ENCODE measurements around the gene MOGAT2.

Gene MOGAT2

GRCh38 chr11:75697906-75698581, 19.6 kb upstream of the MOGAT2 start:
- no peaks in the 10 kb centered on the region for H3K4me1 ChIP-seq (ENCODE audit: insufficient read depth, low read length)
- no peaks in the 10 kb centered on the region for H3K36me3 ChIP-seq (ENCODE audit: insufficient read depth, low read length)
- H3K27me3 ChIP-seq (ENCODE audit: control insufficient read depth in 1 of 2, insufficient read depth in 2 of 2, low read length in 2 of 2) = no peaks in the 10 kb centered on the region
- H3K27ac ChIP-seq (ENCODE audit: low read depth, low read length) = no peak overlapping the region
- no peak overlapping the region for H3K4me3 ChIP-seq (ENCODE audit: low read depth in 1 of 2, low read length in 2 of 2)
- no peak overlapping the region for H3K9ac ChIP-seq (ENCODE audit: low read length)
- no peaks in the 10 kb centered on the region for H3K9me3 ChIP-seq (ENCODE audit: low read length)

DNA sequence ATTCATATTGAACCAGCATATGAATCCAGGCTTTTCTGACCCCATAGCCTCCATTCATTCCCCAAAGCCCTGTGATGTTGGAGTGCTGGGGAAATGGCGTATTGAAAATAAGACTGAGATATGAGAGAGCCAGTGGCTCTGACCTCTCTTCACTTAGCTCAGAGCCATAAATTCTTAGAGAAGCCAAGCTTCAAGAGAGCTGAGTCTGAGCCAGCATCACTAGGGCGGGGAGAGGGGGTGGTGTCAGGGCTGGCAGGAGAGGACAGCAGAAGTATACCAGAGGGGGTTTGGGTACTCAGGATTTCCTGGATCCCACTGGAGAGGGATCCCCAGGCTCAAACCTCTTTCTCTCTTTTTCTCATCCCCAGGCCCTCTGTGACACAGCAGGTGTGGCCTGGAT, 16.7 kb upstream of the MOGAT2 start:
- Histone ChIP-seq H3K9me3 (ENCODE audit: low read length) (no peaks in the 10 kb centered on the region), H3K4me3 (ENCODE audit: low read depth in 1 of 2, low read length in 2 of 2) (no peak overlapping the region), H3K27me3 (ENCODE audit: control insufficient read depth in 1 of 2, insufficient read depth in 2 of 2, low read length in 2 of 2) (no peaks in the 10 kb centered on the region), H3K9ac (ENCODE audit: low read length) (no peak overlapping the region), H3K27ac (ENCODE audit: low read depth, low read length) (no peak overlapping the region), H3K4me1 (ENCODE audit: insufficient read depth, low read length) (peaks cover under 1% of the 10 kb centered on the region), H3K36me3 (ENCODE audit: insufficient read depth, low read length) (no peaks in the 10 kb centered on the region)

DNA sequence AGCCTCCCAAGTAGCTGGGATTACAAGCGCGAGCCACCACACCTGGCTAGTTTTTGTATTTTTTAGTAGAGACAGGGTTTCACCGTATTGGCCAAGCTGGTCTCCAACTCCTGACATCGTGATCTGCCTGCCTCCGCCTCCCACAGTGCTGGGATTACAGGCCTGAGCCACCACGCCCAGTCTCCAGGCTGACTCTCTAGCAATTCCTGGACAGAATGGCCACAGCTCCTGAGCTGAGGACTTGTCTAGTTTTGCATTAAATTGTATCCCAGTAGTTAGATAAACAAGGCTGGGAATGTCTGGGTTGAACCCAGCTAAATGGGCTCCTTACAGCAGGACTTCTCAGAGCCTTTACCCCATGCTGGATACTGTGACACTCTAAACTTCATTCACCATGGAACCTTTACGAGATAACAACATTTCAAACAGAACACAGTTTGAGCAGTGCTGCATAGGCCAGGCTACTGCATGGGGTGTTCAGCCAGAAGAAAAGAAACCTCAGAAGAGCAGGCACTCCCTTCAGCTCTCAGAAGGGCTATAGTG, 13.9 kb upstream of the MOGAT2 start:
- H3K9me3 ChIP-seq (ENCODE audit: low read length) = no peaks in the 10 kb centered on the region
- no peaks in the 10 kb centered on the region for H3K36me3 ChIP-seq (ENCODE audit: insufficient read depth, low read length)

GRCh38 chr11:75705541-75705940, 12.1 kb upstream of the MOGAT2 start:
- H3K27ac ChIP-seq (ENCODE audit: low read depth, low read length) = no peak overlapping the region
- no peaks in the 10 kb centered on the region for H3K9me3 ChIP-seq (ENCODE audit: low read length)
- H3K9ac ChIP-seq (ENCODE audit: low read length) = no peak overlapping the region
- H3K4me1 ChIP-seq (ENCODE audit: insufficient read depth, low read length) = peaks cover 9% of the 10 kb centered on the region
- no peaks in the 10 kb centered on the region for H3K36me3 ChIP-seq (ENCODE audit: insufficient read depth, low read length)
- H3K4me3 ChIP-seq (ENCODE audit: low read depth in 1 of 2, low read length in 2 of 2) = no peak overlapping the region
- H3K27me3 ChIP-seq (ENCODE audit: control insufficient read depth in 1 of 2, insufficient read depth in 2 of 2, low read length in 2 of 2) = no peaks in the 10 kb centered on the region

More for the DNA sequence above, 13.9 kb upstream of the MOGAT2 start:
- Histone ChIP-seq H3K27me3 (ENCODE audit: control insufficient read depth in 1 of 2, insufficient read depth in 2 of 2, low read length in 2 of 2) (no peaks in the 10 kb centered on the region), H3K27ac (ENCODE audit: low read depth, low read length) (no peak overlapping the region), H3K4me3 (ENCODE audit: low read depth in 1 of 2, low read length in 2 of 2) (no peak overlapping the region), H3K9ac (ENCODE audit: low read length) (no peak overlapping the region), H3K4me1 (ENCODE audit: insufficient read depth, low read length) (peaks cover 9% of the 10 kb centered on the region)

- Histone ChIP-seq H3K9me3 (ENCODE audit: low read length) (no peaks in the 10 kb centered on the region), H3K27me3 (ENCODE audit: control insufficient read depth in 1 of 2, insufficient read depth in 2 of 2, low read length in 2 of 2) (no peaks in the 10 kb centered on the region), H3K36me3 (ENCODE audit: insufficient read depth, low read length) (no peaks in the 10 kb centered on the region), H3K27ac (ENCODE audit: low read depth, low read length) (no peak overlapping the region), H3K4me3 (ENCODE audit: low read depth in 1 of 2, low read length in 2 of 2) (peak overlapping the region in 1 of 2 donors; percentile 13), H3K4me1 (ENCODE audit: insufficient read depth, low read length) (peaks cover 9% of the 10 kb centered on the region), H3K9ac (ENCODE audit: low read length) (no peak overlapping the region)
Observed at GRCh38 chr11:75706260-75706729, 11.3 kb upstream of the MOGAT2 start.

- Histone ChIP-seq H3K4me1 (ENCODE audit: insufficient read depth, low read length) (no peaks in the 10 kb centered on the region), H3K27me3 (ENCODE audit: control insufficient read depth in 1 of 2, insufficient read depth in 2 of 2, low read length in 2 of 2) (no peaks in the 10 kb centered on the region), H3K36me3 (ENCODE audit: insufficient read depth, low read length) (no peaks in the 10 kb centered on the region), H3K9me3 (ENCODE audit: low read length) (no peaks in the 10 kb centered on the region), H3K4me3 (ENCODE audit: low read depth in 1 of 2, low read length in 2 of 2) (no peak overlapping the region), H3K27ac (ENCODE audit: low read depth, low read length) (no peak overlapping the region), H3K9ac (ENCODE audit: low read length) (no peak overlapping the region)
Observed at GRCh38 chr11:75714211-75714610, 3.4 kb upstream of the MOGAT2 start.

DNA sequence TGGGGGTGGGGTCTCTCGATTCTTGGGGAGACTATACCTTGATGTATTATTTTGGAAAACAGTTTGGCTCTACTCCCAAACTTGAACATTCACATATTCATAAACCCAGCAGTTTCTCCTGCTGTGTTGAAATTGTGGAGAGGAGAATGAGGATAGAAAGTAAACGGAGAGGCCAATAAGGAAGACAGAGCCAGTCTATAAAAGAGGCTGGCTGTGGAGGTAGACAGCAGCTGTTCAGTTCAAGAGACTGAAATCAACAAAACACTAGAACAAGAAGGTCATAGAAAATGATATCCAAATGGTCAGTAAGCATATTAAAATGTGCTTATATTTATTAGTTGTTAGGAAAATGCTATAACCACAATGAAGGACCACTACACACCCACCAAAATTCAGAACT, 1.9 kb upstream of the MOGAT2 start:
- Histone ChIP-seq H3K4me1 (ENCODE audit: insufficient read depth, low read length) (no peaks in the 10 kb centered on the region), H3K27me3 (ENCODE audit: control insufficient read depth in 1 of 2, insufficient read depth in 2 of 2, low read length in 2 of 2) (no peaks in the 10 kb centered on the region), H3K27ac (ENCODE audit: low read depth, low read length) (no peak overlapping the region), H3K9me3 (ENCODE audit: low read length) (no peaks in the 10 kb centered on the region), H3K4me3 (ENCODE audit: low read depth in 1 of 2, low read length in 2 of 2) (no peak overlapping the region), H3K36me3 (ENCODE audit: insufficient read depth, low read length) (no peaks in the 10 kb centered on the region), H3K9ac (ENCODE audit: low read length) (no peak overlapping the region)

- H3K4me3 ChIP-seq (ENCODE audit: low read depth in 1 of 2, low read length in 2 of 2) = no peak overlapping the region
- no peaks in the 10 kb centered on the region for H3K4me1 ChIP-seq (ENCODE audit: insufficient read depth, low read length)
- no peaks in the 10 kb centered on the region for H3K9me3 ChIP-seq (ENCODE audit: low read length)
- H3K27ac ChIP-seq (ENCODE audit: low read depth, low read length) = no peak overlapping the region
- H3K36me3 ChIP-seq (ENCODE audit: insufficient read depth, low read length) = no peaks in the 10 kb centered on the region
- no peaks in the 10 kb centered on the region for H3K27me3 ChIP-seq (ENCODE audit: control insufficient read depth in 1 of 2, insufficient read depth in 2 of 2, low read length in 2 of 2)
- H3K9ac ChIP-seq (ENCODE audit: low read length) = no peak overlapping the region
Observed at GRCh38 chr11:75716659-75717058, 979 bp upstream of the MOGAT2 start.

GRCh38 chr11:75718419-75719339, 1.0 kb downstream of the MOGAT2 start:
- Histone ChIP-seq H3K27me3 (ENCODE audit: control insufficient read depth in 1 of 2, insufficient read depth in 2 of 2, low read length in 2 of 2) (no peaks in the 10 kb centered on the region), H3K9me3 (ENCODE audit: low read length) (no peaks in the 10 kb centered on the region), H3K4me1 (ENCODE audit: insufficient read depth, low read length) (no peaks in the 10 kb centered on the region), H3K36me3 (ENCODE audit: insufficient read depth, low read length) (no peaks in the 10 kb centered on the region), H3K4me3 (ENCODE audit: low read depth in 1 of 2, low read length in 2 of 2) (no peak overlapping the region), H3K9ac (ENCODE audit: low read length) (no peak overlapping the region), H3K27ac (ENCODE audit: low read depth, low read length) (no peak overlapping the region)

DNA sequence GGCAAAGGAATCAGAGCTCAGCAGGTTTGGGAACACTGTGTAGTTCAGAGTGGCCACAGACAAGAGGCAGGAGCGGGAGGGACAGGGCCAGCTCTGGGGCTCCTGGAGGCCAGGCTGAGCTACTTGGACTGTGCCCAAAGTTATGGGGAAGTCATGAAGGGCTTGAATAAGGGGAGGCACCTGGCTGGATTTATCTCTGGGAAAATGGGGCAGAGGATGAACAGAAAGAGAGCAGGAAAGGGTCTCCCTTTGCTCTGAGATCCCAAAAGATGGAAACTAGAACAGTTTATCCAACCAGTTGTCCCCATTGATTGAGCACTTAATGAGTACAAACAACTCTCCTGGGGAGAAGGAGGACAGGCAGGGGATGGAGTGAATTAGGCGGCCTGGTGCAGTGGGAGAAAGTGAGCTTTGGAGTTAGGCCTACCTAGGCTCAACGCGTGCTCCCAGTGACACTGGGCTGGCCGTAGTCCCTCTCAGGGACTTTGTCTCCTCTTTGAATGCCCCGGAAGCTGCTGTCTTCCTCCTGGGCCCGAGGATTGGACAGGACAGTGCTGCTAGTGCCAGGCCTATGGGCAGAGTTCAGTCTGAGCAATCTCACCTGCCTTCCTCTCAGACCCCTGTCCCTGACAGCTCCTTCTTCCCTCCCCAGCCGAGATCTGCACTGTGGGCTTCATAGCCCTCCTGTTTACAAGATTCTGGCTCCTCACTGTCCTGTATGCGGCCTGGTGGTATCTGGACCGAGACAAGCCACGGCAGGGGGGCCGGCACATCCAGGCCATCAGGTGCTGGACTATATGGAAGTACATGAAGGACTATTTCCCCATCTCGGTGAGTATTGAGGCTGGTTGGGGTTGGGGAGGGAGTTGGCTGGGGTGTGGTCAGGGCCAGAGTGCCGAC, 2.0 kb downstream of the MOGAT2 start:
- Histone ChIP-seq H3K4me1 (ENCODE audit: insufficient read depth, low read length) (no peaks in the 10 kb centered on the region), H3K9me3 (ENCODE audit: low read length) (no peaks in the 10 kb centered on the region), H3K4me3 (ENCODE audit: low read depth in 1 of 2, low read length in 2 of 2) (no peak overlapping the region), H3K36me3 (ENCODE audit: insufficient read depth, low read length) (no peaks in the 10 kb centered on the region), H3K27ac (ENCODE audit: low read depth, low read length) (no peak overlapping the region), H3K27me3 (ENCODE audit: control insufficient read depth in 1 of 2, insufficient read depth in 2 of 2, low read length in 2 of 2) (no peaks in the 10 kb centered on the region), H3K9ac (ENCODE audit: low read length) (no peak overlapping the region)

- Histone ChIP-seq H3K27me3 (ENCODE audit: control insufficient read depth in 1 of 2, insufficient read depth in 2 of 2, low read length in 2 of 2) (no peaks in the 10 kb centered on the region), H3K4me1 (ENCODE audit: insufficient read depth, low read length) (no peaks in the 10 kb centered on the region), H3K36me3 (ENCODE audit: insufficient read depth, low read length) (no peaks in the 10 kb centered on the region), H3K9ac (ENCODE audit: low read length) (no peak overlapping the region), H3K27ac (ENCODE audit: low read depth, low read length) (no peak overlapping the region), H3K4me3 (ENCODE audit: low read depth in 1 of 2, low read length in 2 of 2) (no peak overlapping the region), H3K9me3 (ENCODE audit: low read length) (no peaks in the 10 kb centered on the region)
Observed at GRCh38 chr11:75720639-75721038, 3.0 kb downstream of the MOGAT2 start.

Data from muscle layer of colon (tissue), 2 donors.